Measurements from ENCODE around the gene TMEM98.
"Not testable (repeated sequence)": the region's sequence is repeated elsewhere in the genome, so short reads cannot be mapped to it uniquely, and the experiment has no call there.

The TMEM98 gene

GRCh38 chr17:32987453-32987805 is 59.5 kb downstream of the TMEM98 start:
- not testable (repeated sequence) for DNase-seq

GRCh38 chr17:32987868-32988267 is 59.9 kb downstream of the TMEM98 start:
- not testable (repeated sequence) for DNase-seq

- no peak for DNase-seq
These were observed 60.6 kb downstream of the TMEM98 start for GRCh38 chr17:32988481-32989101.

- no peak for DNase-seq
These were observed 64.5 kb downstream of the TMEM98 start for GRCh38 chr17:32992321-32993033.

GRCh38 chr17:32993977-32994376 is 66.0 kb downstream of the TMEM98 start:
- DNase-seq, result no peak
